Neural cell (in vitro differentiated cells): Measurements from ENCODE around the gene LRRN3. TPM values are rescaled to one million over a fixed set of nuclear protein-coding genes. Genes with fewer than 3 reads are reported as not detected.

Experiments
- H2AFZ ChIP-seq: fragments of 200-600, 300-800 bp; sonication (generic), shearing (Covaris generic); 2 replicates; pipeline ENCODE4 v1.6.0; 2014; ENCODE audit warnings: low read depth, mild to moderate bottlenecking, antibody characterized with exemption, low read length, moderate library complexity
- H3F3A ChIP-seq: fragments of 200-600 bp; shearing (Covaris generic); 2 replicates; pipeline ENCODE4 v1.6.1; 2016; ENCODE audit warnings: mild to moderate bottlenecking, moderate library complexity, mixed read lengths, antibody characterized with exemption, low read length; ENCODE audit not compliant: insufficient read depth, poor library complexity, severe bottlenecking
- H3K27ac ChIP-seq: fragments of 200-600, 300-800 bp; sonication (generic), shearing (Covaris generic); 2 replicates; pipeline ENCODE4 v1.5.1; 2014; ENCODE audit warnings: mild to moderate bottlenecking, low read length, moderate library complexity
- H3K27me3 ChIP-seq: fragments of 300-800, 200-600 bp; sonication (generic), shearing (Covaris generic); 2 replicates; pipeline ENCODE4 v1.6.0; 2014; ENCODE audit warnings: mild to moderate bottlenecking, low read depth, low read length, moderate library complexity; ENCODE audit not compliant: insufficient read depth
- H3K36me3 ChIP-seq: fragments of 300-800, 200-600 bp; sonication (generic), shearing (Covaris generic); 2 replicates; pipeline ENCODE4 v1.5.1; 2014; ENCODE audit warnings: mild to moderate bottlenecking, antibody characterized with exemption, low read length, moderate library complexity; ENCODE audit not compliant: insufficient read depth
- H3K4me2 ChIP-seq: fragments of 300-800, 200-600 bp; sonication (generic), shearing (Covaris generic); 2 replicates; pipeline ENCODE4 v1.6.0; 2014; ENCODE audit warnings: mild to moderate bottlenecking, low read length
- H3K4me3 ChIP-seq: fragments of 300-800, 200-600 bp; sonication (generic), shearing (Covaris generic); 2 replicates; pipeline ENCODE4 v1.5.1; 2014; ENCODE audit warnings: mild to moderate bottlenecking, low read length, moderate library complexity
- H3K79me2 ChIP-seq: fragments of 200-600 bp; shearing (Covaris generic); replicated peaks from 2 replicates; pipeline ENCODE4 v1.6.0; 2014; ENCODE audit warnings: mild to moderate bottlenecking, low read length, moderate library complexity; ENCODE audit not compliant: insufficient read depth
- H3K9ac ChIP-seq: fragments of 300-800, 200-600 bp; sonication (generic), shearing (Covaris generic); 2 replicates; pipeline ENCODE4 v1.6.1; 2016; ENCODE audit warnings: mild to moderate bottlenecking, low read length, mixed read lengths
- H3K9me2 ChIP-seq: fragments of 200-600 bp; shearing (Covaris generic); 2 replicates; pipeline ENCODE4 v1.6.1; 2016; ENCODE audit warnings: mild to moderate bottlenecking, low read length, mixed read lengths; ENCODE audit not compliant: insufficient read depth
- H3K9me3 ChIP-seq: fragments of 200-600, 300-800 bp; sonication (generic), shearing (Covaris generic); 2 replicates; pipeline ENCODE4 v1.6.1; 2016; ENCODE audit warnings: mild to moderate bottlenecking, mixed run types, low read length, moderate library complexity, mixed read lengths
- H4K20me1 ChIP-seq: fragments of 200-600 bp; shearing (Covaris generic); 2 replicates; pipeline ENCODE4 v1.6.1; 2016; ENCODE audit warnings: mild to moderate bottlenecking, mixed run types; ENCODE audit not compliant: insufficient read depth
- CTCF ChIP-seq: fragments of 450-650 bp; IDR thresholded peaks from 2 replicates; pipeline ENCODE4 v1.5.1; 2014; ENCODE audit warnings: antibody characterized with exemption, mild to moderate bottlenecking, moderate library complexity; ENCODE audit not compliant: poor library complexity, severe bottlenecking
- EP300 ChIP-seq: fragments of 450-650 bp; conservative IDR thresholded peaks from 2 replicates; pipeline ENCODE4 v1.6.1; 2014; ENCODE audit warnings: antibody characterized with exemption, mild to moderate bottlenecking, moderate library complexity; ENCODE audit not compliant: poor library complexity, severe bottlenecking
- EZH2 ChIP-seq: fragments of 200-600, 300-800 bp; shearing (Covaris generic), sonication (generic); IDR thresholded peaks from 2 replicates; pipeline ENCODE4 v1.6.1; 2014; ENCODE audit warnings: antibody characterized with exemption, low read length, borderline replicate concordance, mild to moderate bottlenecking; ENCODE audit not compliant: insufficient read depth, poor library complexity, severe bottlenecking
- MXI1 ChIP-seq: fragments of 450-650 bp; conservative IDR thresholded peaks from 2 replicates; pipeline ENCODE4 v1.6.1; 2014; ENCODE audit warnings: antibody characterized with exemption, mild to moderate bottlenecking; ENCODE audit not compliant: poor library complexity, severe bottlenecking
- POLR2AphosphoS5 ChIP-seq: IDR thresholded peaks from 2 replicates; pipeline ENCODE4 v1.6.1; 2012
- RAD21 ChIP-seq: fragments of 450-650 bp; conservative IDR thresholded peaks from 2 replicates; pipeline ENCODE4 v1.6.1; 2014; ENCODE audit warnings: antibody characterized with exemption, mild to moderate bottlenecking, moderate library complexity
- REST ChIP-seq: IDR thresholded peaks from 2 replicates; pipeline ENCODE4 v1.6.1; 2012; ENCODE audit warnings: borderline replicate concordance
- SMC3 ChIP-seq: fragments of 450-650 bp; conservative IDR thresholded peaks from 2 replicates; pipeline ENCODE4 v1.6.1; 2014; ENCODE audit warnings: antibody characterized with exemption, mild to moderate bottlenecking, moderate library complexity; ENCODE audit not compliant: poor library complexity
- TAF1 ChIP-seq: IDR thresholded peaks from 2 replicates; pipeline ENCODE4 v1.6.1; 2012; ENCODE audit warnings: low read depth
- polyA plus RNA-seq: library from polyadenylated mRNA; depleted of rRNA; stranded (reverse); fragments of >200 nt; gene quantifications from 2 replicates; pipeline ENCODE4 v1.2.3, GENCODE V29; 2014

The LRRN3 gene
- polyA plus RNA-seq, 1 donor from 2014 or later: 138 TPM

GRCh38 chr7:111096997-111097396 is 6.1 kb downstream of the LRRN3 start:
- Histone ChIP-seq H3K9me3 (no peaks in the 10 kb centered on the region), H4K20me1 (no peaks in the 10 kb centered on the region), H3K9ac (no peak overlapping the region), H3K9me2 (no peaks in the 10 kb centered on the region), H3K4me3 (peak overlapping the region; percentile 72), H3K27ac (no peak overlapping the region), H3F3A (no peaks in the 10 kb centered on the region), H2AFZ (no peak overlapping the region), H3K4me2 (peak overlapping the region; percentile 26), H3K36me3 (peaks cover 10% of the 10 kb centered on the region), H3K79me2 (peaks cover 96% of the 10 kb centered on the region), H3K27me3 (no peaks in the 10 kb centered on the region)
- TF ChIP-seq EZH2 (no peak), RAD21 (no peak), CTCF (no peak)

- Histone ChIP-seq H2AFZ (no peak overlapping the region), H4K20me1 (no peaks in the 10 kb centered on the region), H3K9me2 (no peaks in the 10 kb centered on the region), H3K4me2 (peak overlapping the region; percentile 21), H3K4me3 (peak overlapping the region; percentile 72), H3K9me3 (no peaks in the 10 kb centered on the region), H3F3A (no peaks in the 10 kb centered on the region), H3K27me3 (no peaks in the 10 kb centered on the region), H3K27ac (no peak overlapping the region), H3K9ac (no peak overlapping the region), H3K36me3 (peaks cover 13% of the 10 kb centered on the region), H3K79me2 (peaks cover 93% of the 10 kb centered on the region)
- TF ChIP-seq CTCF: peak; percentile 78
- peak; percentile 76 for TF ChIP-seq SMC3
- no peak for TF ChIP-seq POLR2AphosphoS5
- peak; percentile 84 for TF ChIP-seq RAD21
These were observed 7.3 kb downstream of the LRRN3 start for GRCh38 chr7:111098011-111098925.

GRCh38 chr7:111098926-111099250 is 8.0 kb downstream of the LRRN3 start:
- Histone ChIP-seq H3K9me3 (no peaks in the 10 kb centered on the region), H3K79me2 (peaks cover 87% of the 10 kb centered on the region), H3K9me2 (no peaks in the 10 kb centered on the region), H3K36me3 (peaks cover 16% of the 10 kb centered on the region), H3K27ac (no peak overlapping the region), H3K9ac (no peak overlapping the region), H3K27me3 (no peaks in the 10 kb centered on the region), H2AFZ (no peak overlapping the region), H3K4me3 (peak overlapping the region; percentile 72), H3K4me2 (no peak overlapping the region), H4K20me1 (no peaks in the 10 kb centered on the region), H3F3A (no peaks in the 10 kb centered on the region)
- TF ChIP-seq CTCF: no peak
- TF ChIP-seq EP300: no peak
- no peak for TF ChIP-seq RAD21
- no peak for TF ChIP-seq POLR2AphosphoS5
- no peak for TF ChIP-seq EZH2
- no peak for TF ChIP-seq SMC3
- TF ChIP-seq REST: no peak
- TF ChIP-seq MXI1: no peak
- TF ChIP-seq TAF1: no peak
